ENCODE results near the gene MRGPRG. TPM values are rescaled to one million over a fixed set of nuclear protein-coding genes. Genes with fewer than 3 reads are reported as not detected.

MRGPRG gene
- total and polyA plus RNA-seq, 4 donors, result not detected

GRCh38 chr11:3171931-3172560 is 46.6 kb downstream of the MRGPRG start:
- H3K36me3 ChIP-seq (ENCODE audit: control insufficient read depth in 4 of 4, insufficient read depth in 4 of 4, low read length in 4 of 4), result no peaks in the 10 kb centered on the region
- no peaks in the 10 kb centered on the region for H3K27me3 ChIP-seq (ENCODE audit: control insufficient read depth in 3 of 3, insufficient read depth in 3 of 3, low read length in 2 of 3)
- H3K4me3 ChIP-seq, result no peak overlapping the region
- no peak for TF ChIP-seq CTCF (IDR thresholded peaks at IDR 0.05; ENCODE audit: control extremely low read depth, extremely low read depth)
- H3K9me3 ChIP-seq (ENCODE audit: control insufficient read depth in 4 of 4, insufficient read depth in 3 of 4, low read length in 3 of 4), result peaks cover 1 to 6% (median 3%) of the 10 kb centered on the region in 4 donors
- H3K9ac ChIP-seq (ENCODE audit: insufficient read depth in 1 of 2, low read length in 2 of 2), result no peak overlapping the region
- DNase-seq (no peak), ATAC-seq (ENCODE audit: insufficient read depth, low FRiP score) (no peak)
- H3K27ac ChIP-seq (ENCODE audit: low read depth in 1 of 2, low read length in 1 of 2), result no peak overlapping the region
- 78 to 83% methylated on average over 12 of the region's 12 CpGs for WGBS, 2 donors
- peaks cover 0 to 14% (median 7%) of the 10 kb centered on the region in 5 donors for H3K4me1 ChIP-seq (ENCODE audit: control insufficient read depth in 5 of 5, insufficient read depth in 5 of 5, low read length in 5 of 5)

GRCh38 chr11:3170756-3171650 is 47.6 kb downstream of the MRGPRG start:
- 85 to 87% methylated on average over 22 to 24 of the region's 24 CpGs for WGBS, 2 donors
- H3K9ac ChIP-seq (ENCODE audit: insufficient read depth in 1 of 2, low read length in 2 of 2), result no peak overlapping the region
- peaks cover 0 to 1% (median 1%) of the 10 kb centered on the region in 4 donors for H3K9me3 ChIP-seq (ENCODE audit: control insufficient read depth in 4 of 4, insufficient read depth in 3 of 4, low read length in 3 of 4)
- H3K4me3 ChIP-seq, result no peak overlapping the region
- DNase-seq (no peak), ATAC-seq (ENCODE audit: insufficient read depth, low FRiP score) (no peak)
- no peak overlapping the region for H3K27ac ChIP-seq (ENCODE audit: low read depth in 1 of 2, low read length in 1 of 2)
- H3K27me3 ChIP-seq (ENCODE audit: control insufficient read depth in 3 of 3, insufficient read depth in 3 of 3, low read length in 2 of 3), result no peaks in the 10 kb centered on the region
- no peak for TF ChIP-seq CTCF (IDR thresholded peaks at IDR 0.05; ENCODE audit: control extremely low read depth, extremely low read depth)
- H3K36me3 ChIP-seq (ENCODE audit: control insufficient read depth in 4 of 4, insufficient read depth in 4 of 4, low read length in 4 of 4), result no peaks in the 10 kb centered on the region
- H3K4me1 ChIP-seq (ENCODE audit: control insufficient read depth in 5 of 5, insufficient read depth in 5 of 5, low read length in 5 of 5), result peaks cover 0 to 14% (median 7%) of the 10 kb centered on the region in 5 donors

- Histone ChIP-seq H3K36me3 (ENCODE audit: control insufficient read depth in 4 of 4, insufficient read depth in 4 of 4, low read length in 4 of 4) (no peaks in the 10 kb centered on the region), H3K4me3 (no peak overlapping the region), H3K4me1 (ENCODE audit: control insufficient read depth in 5 of 5, insufficient read depth in 5 of 5, low read length in 5 of 5) (peaks cover 0 to 18% (median 7%) of the 10 kb centered on the region in 5 donors), H3K27me3 (ENCODE audit: control insufficient read depth in 3 of 3, insufficient read depth in 3 of 3, low read length in 2 of 3) (no peaks in the 10 kb centered on the region), H3K9me3 (ENCODE audit: control insufficient read depth in 4 of 4, insufficient read depth in 3 of 4, low read length in 3 of 4) (peaks cover 0 to 1% (median 0%) of the 10 kb centered on the region in 4 donors), H3K27ac (ENCODE audit: low read depth in 1 of 2, low read length in 1 of 2) (no peak overlapping the region), H3K9ac (ENCODE audit: insufficient read depth in 1 of 2, low read length in 2 of 2) (no peak overlapping the region)
- ATAC-seq (ENCODE audit: insufficient read depth, low FRiP score) (no peak), DNase-seq (peak in 1 of 3 donors; percentile 36)
- 63 to 68% methylated on average over 18 of the region's 18 CpGs for WGBS, 2 donors
- TF ChIP-seq CTCF (IDR thresholded peaks at IDR 0.05; ENCODE audit: control extremely low read depth, extremely low read depth), result no peak
These were observed 48.4 kb downstream of the MRGPRG start for GRCh38 chr11:3170044-3170755.
